Transverse colon (tissue), 4 donors: ENCODE results near the gene PEX14.
A peak's percentile ranks its signal among the peaks of the same experiment; 100 is the strongest.

Experiments
- CTCF ChIP-seq, 5 experiments: fragments of 200-600 bp in 3 of 5; fragments of 450-650 bp in 2 of 5; sonication (generic) in 3 of 5; IDR thresholded peaks; 1 replicate in 2 of 5; 2 replicates in 3 of 5; pipeline ENCODE4 v1.5.1; 2016 to 2017; ENCODE audit warnings: antibody characterized with exemption in 5 of 5, inconsistent platforms in 3 of 5, mild to moderate bottlenecking in 2 of 5, moderate library complexity in 1 of 5
- POLR2A ChIP-seq: fragments of 450-650 bp; IDR thresholded peaks from one replicate; pipeline ENCODE4 v1.6.1; 2016; ENCODE audit warnings: antibody characterized with exemption, mild to moderate bottlenecking, moderate library complexity
- POLR2AphosphoS5 ChIP-seq, 3 donors: sonication (generic); formaldehyde crosslinking; IDR thresholded peaks; one replicate each; pipeline ENCODE4 v1.6.1; 2016; ENCODE audit warnings: antibody characterized with exemption in 3 of 3

- TF ChIP-seq CTCF (IDR thresholded peaks at IDR 0.05): no peak
- no peak for TF ChIP-seq POLR2A
- peak in 1 of 3 donors; percentile 50 for TF ChIP-seq POLR2AphosphoS5 (IDR thresholded peaks at IDR 0.05)
These were observed 182.5 kb downstream of the PEX14 start for GRCh38 chr1:10657088-10657847.
